Esophagus muscularis mucosa (tissue), 4 donors: ENCODE results near the gene NDUFA13. TPM values are rescaled to one million over a fixed set of nuclear protein-coding genes. Genes with fewer than 3 reads are reported as not detected.

Experiments
- DNase-seq: peaks from one replicate; pipeline ENCODE4 v3.0.0-alpha.2; 2017; ENCODE audit errors: extremely low spot score
- H3K27ac ChIP-seq, 4 donors: fragments of 200-600 bp; sonication (generic); replicated peaks in 1 of 4; 1 replicate in 3 of 4; 2 replicates in 1 of 4; pipeline ENCODE4 v1.5.1; 2016 to 2019; ENCODE audit warnings: mild to moderate bottlenecking in 1 of 4
- H3K27me3 ChIP-seq, 4 donors: fragments of 200-600 bp; sonication (generic); one replicate each; pipeline versions ENCODE4 v1.5.1 to v1.6.0; 2016 to 2019
- H3K36me3 ChIP-seq, 4 donors: fragments of 200-600 bp; sonication (generic); one replicate each; pipeline ENCODE4 v1.5.1; 2016 to 2019
- H3K4me1 ChIP-seq, 4 donors: fragments of 200-600 bp; sonication (generic); one replicate each; pipeline ENCODE4 v1.5.1; 2016 to 2019
- H3K4me3 ChIP-seq, 4 donors: fragments of 200-600 bp; sonication (generic); 1 replicate in 2 of 4; 2 replicates in 2 of 4; pipeline ENCODE4 v1.5.1; 2016 to 2019; ENCODE audit warnings: mild to moderate bottlenecking in 4 of 4, moderate library complexity in 1 of 4
- H3K9me3 ChIP-seq, 4 donors: fragments of 200-600 bp; sonication (generic); 1 replicate in 3 of 4; 2 replicates in 1 of 4; pipeline ENCODE4 v1.5.1; 2016 to 2019
- CTCF ChIP-seq, 3 experiments: fragments of 200-600 bp in 2 of 3; fragments of 450-650 bp in 1 of 3; sonication (generic) in 2 of 3; IDR thresholded peaks; one replicate each; pipeline ENCODE4 v1.5.1; 2017 to 2019; ENCODE audit warnings: antibody characterized with exemption in 3 of 3, mild to moderate bottlenecking in 2 of 3, moderate library complexity in 1 of 3
- EP300 ChIP-seq: sonication (generic); formaldehyde crosslinking; IDR thresholded peaks from one replicate; pipeline ENCODE4 v1.6.1; 2017; ENCODE audit warnings: antibody characterized with exemption
- POLR2A ChIP-seq: fragments of 450-650 bp; IDR thresholded peaks from one replicate; pipeline ENCODE4 v1.6.1; 2017; ENCODE audit warnings: antibody characterized with exemption, moderate library complexity, mild to moderate bottlenecking, low read depth
- POLR2AphosphoS5 ChIP-seq, 2 donors: sonication (generic); formaldehyde crosslinking; IDR thresholded peaks; one replicate each; pipeline ENCODE4 v1.6.1; 2017; ENCODE audit warnings: antibody characterized with exemption in 2 of 2
- WGBS: methylation state at CpG from one replicate; pipeline ENCODE4 v1.1.5; 2018; 5-methylcytosine and 5-hydroxymethylcytosine counted together
- intact Hi-C: fragments of 100-400 bp; cut with DNase I; formaldehyde crosslinking; loops from one replicate; pipeline ENCODE4 v1.15.1; 2023
- total RNA-seq, 4 donors: library from RNA; depleted of rRNA; stranded (reverse); fragments of >200 nt; gene quantifications; one replicate each; pipeline versions ENCODE4 v1.1.0 to v1.2.1, GENCODE V29; 2016

The NDUFA13 gene
- total RNA-seq, 4 donors from 2014 or later, result 75.0 to 186 (median 141) TPM

DNA sequence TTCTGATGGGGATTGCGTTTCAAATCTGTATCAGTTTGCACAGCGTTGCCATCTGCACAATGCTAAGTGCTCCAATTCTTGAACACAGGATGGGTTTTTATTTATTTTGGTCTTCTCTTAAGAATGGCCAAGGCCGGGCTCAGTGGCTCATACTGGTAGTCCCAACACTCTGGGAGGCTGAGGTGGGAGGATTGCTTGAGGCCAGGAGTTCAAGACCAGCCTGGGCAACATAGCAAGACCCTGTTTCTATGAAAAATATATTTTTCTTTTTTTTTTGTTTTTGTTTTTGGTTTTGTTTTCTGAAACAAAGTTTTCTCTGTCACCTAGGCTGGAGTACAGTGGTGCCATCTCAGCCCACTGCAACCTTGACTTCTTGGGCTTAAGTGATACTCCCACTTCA is 7.2 kb downstream of the NDUFA13 start:
- H3K27me3 ChIP-seq, result no peaks in the 10 kb centered on the region
- 97% methylated on average over 3 of the region's 3 CpGs for WGBS

DNA sequence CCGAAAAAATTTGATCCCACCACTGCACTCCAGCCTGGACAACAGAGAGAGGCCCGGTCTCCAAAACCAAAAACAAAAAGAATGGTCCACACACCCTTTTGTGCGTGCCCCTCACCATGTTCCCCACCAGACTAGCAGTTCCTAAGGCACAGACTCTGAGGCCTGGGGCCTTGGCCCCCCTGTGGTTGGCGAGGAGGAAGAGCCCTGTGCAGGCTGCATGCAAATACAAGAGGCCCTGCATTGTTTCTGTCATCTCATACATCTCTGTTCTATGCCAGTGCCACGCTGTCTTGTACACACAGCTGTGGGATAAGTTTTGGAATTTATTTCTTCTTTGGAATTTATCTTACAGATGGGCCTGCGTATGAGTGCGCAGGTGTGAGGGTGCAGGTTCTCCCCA is 8.0 kb downstream of the NDUFA13 start:
- peaks cover 8 to 67% (median 22%) of the 10 kb centered on the region in 4 donors for H3K4me1 ChIP-seq
- 77% methylated on average over 7 of the region's 7 CpGs for WGBS
- DNase-seq, result no peak
- no peak overlapping the region for H3K27ac ChIP-seq
- no peaks in the 10 kb centered on the region for H3K9me3 ChIP-seq
- TF ChIP-seq POLR2AphosphoS5 (IDR thresholded peaks at IDR 0.05) (no peak), POLR2A (no peak), CTCF (IDR thresholded peaks at IDR 0.05) (no peak), EP300 (no peak)
- H3K27me3 ChIP-seq, result no peaks in the 10 kb centered on the region
- intact Hi-C loops, result no loop called here
- H3K36me3 ChIP-seq, result peaks cover 15 to 74% (median 50%) of the 10 kb centered on the region in 4 donors
- no peak overlapping the region for H3K4me3 ChIP-seq

More for the DNA sequence above, 7.2 kb downstream of the NDUFA13 start:
- no peak for TF ChIP-seq POLR2A
- TF ChIP-seq EP300, result no peak
- TF ChIP-seq CTCF (IDR thresholded peaks at IDR 0.05), result no peak
- no peak for TF ChIP-seq POLR2AphosphoS5 (IDR thresholded peaks at IDR 0.05)
- Histone ChIP-seq H3K27ac (no peak overlapping the region), H3K36me3 (peaks cover 13 to 73% (median 48%) of the 10 kb centered on the region in 4 donors), H3K4me3 (no peak overlapping the region), H3K4me1 (peaks cover 8 to 62% (median 23%) of the 10 kb centered on the region in 4 donors), H3K9me3 (no peaks in the 10 kb centered on the region)
- intact Hi-C loops, result no loop called here
- no peak for DNase-seq

GRCh38 chr19:19525611-19526380 is 9.8 kb downstream of the NDUFA13 start:
- no peaks in the 10 kb centered on the region for H3K9me3 ChIP-seq
- no peaks in the 10 kb centered on the region for H3K27me3 ChIP-seq
- no peak for DNase-seq
- peaks cover 15 to 62% (median 40%) of the 10 kb centered on the region in 4 donors for H3K36me3 ChIP-seq
- WGBS, result 88% methylated on average over 15 of the region's 23 CpGs
- H3K27ac ChIP-seq, result no peak overlapping the region
- H3K4me3 ChIP-seq, result no peak overlapping the region
- no peak for TF ChIP-seq CTCF (IDR thresholded peaks at IDR 0.05)
- TF ChIP-seq EP300, result no peak
- TF ChIP-seq POLR2AphosphoS5 (IDR thresholded peaks at IDR 0.05), result no peak
- TF ChIP-seq POLR2A, result no peak
- peaks cover 10 to 58% (median 21%) of the 10 kb centered on the region in 4 donors for H3K4me1 ChIP-seq
- intact Hi-C loops, result no loop called here

DNA sequence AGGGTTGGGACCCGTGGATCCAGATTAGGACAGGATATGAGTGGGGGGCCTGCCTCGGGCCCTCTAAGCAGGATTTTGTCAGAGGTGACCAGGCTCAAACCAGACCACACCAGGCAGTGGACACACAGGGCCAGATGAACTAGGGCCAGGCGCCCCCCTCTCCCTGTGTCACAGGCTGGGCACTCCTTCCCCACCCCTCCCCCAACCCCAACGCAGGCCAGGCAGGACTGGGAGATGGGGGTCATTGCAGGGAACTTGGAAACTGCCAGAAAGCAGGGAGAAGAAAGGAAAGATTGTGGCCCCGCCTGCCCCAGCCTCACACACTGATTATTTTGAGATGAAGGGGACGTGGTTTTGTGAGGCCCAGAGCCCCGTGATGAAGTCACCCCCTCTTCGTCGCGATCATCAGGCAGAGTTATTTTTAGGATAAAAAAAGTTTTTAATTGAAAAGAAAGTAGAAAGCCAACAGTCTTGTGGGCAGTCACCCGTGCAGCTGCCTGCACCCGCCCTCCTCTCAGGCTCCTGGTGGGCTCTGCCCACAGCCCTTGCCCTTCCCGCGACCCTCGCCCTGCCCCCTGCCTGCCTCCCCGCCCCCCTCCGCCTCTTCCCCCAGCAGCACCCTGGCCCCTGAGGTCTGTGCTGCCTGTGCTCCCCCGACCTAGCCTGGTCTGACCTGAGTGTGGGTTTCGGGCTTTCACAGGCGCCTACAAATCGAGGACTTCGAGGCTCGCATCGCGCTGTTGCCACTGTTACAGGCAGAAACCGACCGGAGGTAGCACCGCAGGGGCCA is 10.8 kb downstream of the NDUFA13 start:
- no peaks in the 10 kb centered on the region for H3K27me3 ChIP-seq
- WGBS, result 72% methylated on average over 20 of the region's 28 CpGs
- no peak for DNase-seq
- H3K9me3 ChIP-seq, result no peaks in the 10 kb centered on the region
- peaks cover 10 to 49% (median 21%) of the 10 kb centered on the region in 4 donors for H3K4me1 ChIP-seq
- H3K4me3 ChIP-seq, result no peak overlapping the region
- intact Hi-C loops, result no loop called here
- TF ChIP-seq CTCF (IDR thresholded peaks at IDR 0.05), result no peak
- TF ChIP-seq EP300, result no peak
- H3K27ac ChIP-seq, result no peak overlapping the region
- peaks cover 15 to 57% (median 40%) of the 10 kb centered on the region in 4 donors for H3K36me3 ChIP-seq
